Vagina (tissue), 2 donors: ENCODE results near the gene CABCOCO1.

Experiments
- CTCF ChIP-seq, 3 experiments: fragments of 450-650 bp in 2 of 3; fragments of 200-600 bp in 1 of 3; sonication (generic) in 1 of 3; IDR thresholded peaks; one replicate each; pipeline ENCODE4 v1.5.1; 2017 to 2019; ENCODE audit warnings: antibody characterized with exemption in 3 of 3, mild to moderate bottlenecking in 2 of 3, moderate library complexity in 2 of 3
- POLR2A ChIP-seq, 2 donors: fragments of 450-650 bp; IDR thresholded peaks; one replicate each; pipeline ENCODE4 v1.6.1; 2017; ENCODE audit warnings: antibody characterized with exemption in 2 of 2, mild to moderate bottlenecking in 2 of 2, moderate library complexity in 2 of 2

GRCh38 chr10:61719906-61720305, 57.2 kb downstream of the CABCOCO1 start:
- TF ChIP-seq CTCF (IDR thresholded peaks at IDR 0.05) (no peak), POLR2A (IDR thresholded peaks at IDR 0.05) (no peak)
